ENCODE data around the gene SCRN1. TPM values are rescaled to one million over a fixed set of nuclear protein-coding genes. Genes with fewer than 3 reads are reported as not detected.

The SCRN1 gene
- polyA plus RNA-seq, 1 donor from 2014 or later: 130 TPM

- peaks cover 24% of the 10 kb centered on the region for H3K36me3 ChIP-seq (ENCODE audit: insufficient read depth, low read length)
- H3K4me3 ChIP-seq (ENCODE audit: low read length): no peak overlapping the region
- H3F3A ChIP-seq (ENCODE audit: insufficient read depth, low read length, poor library complexity, severe bottlenecking): no peaks in the 10 kb centered on the region
- no peaks in the 10 kb centered on the region for H3K9me2 ChIP-seq (ENCODE audit: insufficient read depth, low read length)
- no peaks in the 10 kb centered on the region for H3K27me3 ChIP-seq (ENCODE audit: insufficient read depth, low read depth, low read length)
- H3K9ac ChIP-seq (ENCODE audit: low read length): no peak overlapping the region
- no peak overlapping the region for H3K4me2 ChIP-seq (ENCODE audit: low read length)
- no peaks in the 10 kb centered on the region for H3K79me2 ChIP-seq (replicated peaks; ENCODE audit: insufficient read depth, low read length)
- no peak overlapping the region for H2AFZ ChIP-seq (ENCODE audit: low read depth, low read length)
- no peaks in the 10 kb centered on the region for H4K20me1 ChIP-seq (ENCODE audit: insufficient read depth)
- TF ChIP-seq TAF1 (IDR thresholded peaks at IDR 0.05; ENCODE audit: low read depth): no peak
- TF ChIP-seq EP300 (conservative IDR thresholded peaks at IDR 0.05; ENCODE audit: poor library complexity, severe bottlenecking): no peak
- TF ChIP-seq REST (IDR thresholded peaks at IDR 0.05; ENCODE audit: borderline replicate concordance): no peak
- no peak for TF ChIP-seq EZH2 (IDR thresholded peaks at IDR 0.05; ENCODE audit: borderline replicate concordance, insufficient read depth, low read length, poor library complexity, severe bottlenecking)
- no peak for TF ChIP-seq SMC3 (conservative IDR thresholded peaks at IDR 0.05; ENCODE audit: poor library complexity)
- TF ChIP-seq CTCF (IDR thresholded peaks at IDR 0.05; ENCODE audit: poor library complexity, severe bottlenecking): no peak
- no peak for TF ChIP-seq MXI1 (conservative IDR thresholded peaks at IDR 0.05; ENCODE audit: poor library complexity, severe bottlenecking)
- TF ChIP-seq POLR2AphosphoS5 (IDR thresholded peaks at IDR 0.05): no peak
- TF ChIP-seq RAD21 (conservative IDR thresholded peaks at IDR 0.05): no peak
- H3K9me3 ChIP-seq (ENCODE audit: low read length): no peaks in the 10 kb centered on the region
- H3K27ac ChIP-seq (ENCODE audit: low read length): no peak overlapping the region
Observed at GRCh38 chr7:29948587-29948986, 41.0 kb downstream of the SCRN1 start.

GRCh38 chr7:29946428-29947186, 43.0 kb downstream of the SCRN1 start:
- H3K27me3 ChIP-seq (ENCODE audit: insufficient read depth, low read depth, low read length): no peaks in the 10 kb centered on the region
- H3K9me3 ChIP-seq (ENCODE audit: low read length): no peaks in the 10 kb centered on the region
- no peak overlapping the region for H3K4me3 ChIP-seq (ENCODE audit: low read length)
- no peaks in the 10 kb centered on the region for H3K79me2 ChIP-seq (replicated peaks; ENCODE audit: insufficient read depth, low read length)
- H3F3A ChIP-seq (ENCODE audit: insufficient read depth, low read length, poor library complexity, severe bottlenecking): no peaks in the 10 kb centered on the region
- H2AFZ ChIP-seq (ENCODE audit: low read depth, low read length): no peak overlapping the region
- no peak overlapping the region for H3K27ac ChIP-seq (ENCODE audit: low read length)
- no peaks in the 10 kb centered on the region for H3K9me2 ChIP-seq (ENCODE audit: insufficient read depth, low read length)
- H3K4me2 ChIP-seq (ENCODE audit: low read length): no peak overlapping the region
- no peaks in the 10 kb centered on the region for H4K20me1 ChIP-seq (ENCODE audit: insufficient read depth)
- peaks cover 22% of the 10 kb centered on the region for H3K36me3 ChIP-seq (ENCODE audit: insufficient read depth, low read length)
- no peak overlapping the region for H3K9ac ChIP-seq (ENCODE audit: low read length)
- TF ChIP-seq MXI1 (conservative IDR thresholded peaks at IDR 0.05; ENCODE audit: poor library complexity, severe bottlenecking): no peak
- no peak for TF ChIP-seq EZH2 (IDR thresholded peaks at IDR 0.05; ENCODE audit: borderline replicate concordance, insufficient read depth, low read length, poor library complexity, severe bottlenecking)
- no peak for TF ChIP-seq RAD21 (conservative IDR thresholded peaks at IDR 0.05)
- no peak for TF ChIP-seq REST (IDR thresholded peaks at IDR 0.05; ENCODE audit: borderline replicate concordance)

Data from neural cell (in vitro differentiated cells).